ENCODE data around the gene TPD52L1. TPM values are rescaled to one million over a fixed set of nuclear protein-coding genes. Genes with fewer than 3 reads are reported as not detected.

Gene TPD52L1
- total RNA-seq, 1 donor from 2014 or later: 164 TPM

DNA sequence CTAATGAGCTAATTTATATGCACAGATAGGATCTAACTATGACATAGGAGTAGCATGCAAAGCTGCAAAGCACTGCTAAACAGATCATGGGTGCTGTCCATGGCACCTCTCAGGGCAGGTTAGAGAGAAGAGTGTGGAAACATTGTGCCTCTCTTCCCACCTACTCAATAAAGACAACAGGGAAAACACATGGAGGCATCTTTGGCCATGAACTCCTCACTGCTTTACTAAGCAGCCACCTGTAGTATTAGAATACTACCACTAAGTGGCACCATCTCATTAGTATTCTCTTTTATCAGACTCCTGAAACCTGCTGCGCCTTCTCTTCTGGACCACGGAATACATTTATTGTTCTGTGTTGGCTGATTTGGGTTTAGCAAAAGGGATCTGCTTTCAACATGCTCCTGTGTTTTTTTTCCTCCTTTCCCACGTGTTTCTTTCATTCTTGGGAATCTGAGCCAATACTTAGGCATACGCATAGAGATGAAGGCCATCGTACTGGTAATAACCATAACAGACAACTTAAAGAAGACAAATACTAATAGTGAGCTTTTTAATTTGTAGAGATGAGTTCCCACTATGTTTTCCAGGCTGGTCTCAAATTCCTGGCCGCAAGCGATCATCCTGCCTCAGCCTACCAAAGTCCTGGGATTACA, 157.5 kb downstream of the TPD52L1 start:
- Histone ChIP-seq H3K27me3 (ENCODE audit: control insufficient read depth, insufficient read depth, low read length) (no peaks in the 10 kb centered on the region), H3K4me3 (ENCODE audit: low read depth, low read length) (no peak overlapping the region), H3K36me3 (ENCODE audit: control insufficient read depth, insufficient read depth, low read length) (no peaks in the 10 kb centered on the region)
- peak; percentile 72 for TF ChIP-seq CTCF (IDR thresholded peaks at IDR 0.05; ENCODE audit: insufficient read depth, low read length, severe bottlenecking)
- FAIRE-seq: no peak
- DNase-seq (ENCODE audit: low read depth): peak; percentile 68

- Histone ChIP-seq H3K36me3 (ENCODE audit: control insufficient read depth, insufficient read depth, low read length) (no peaks in the 10 kb centered on the region), H3K4me3 (ENCODE audit: low read depth, low read length) (no peak overlapping the region), H3K27me3 (ENCODE audit: control insufficient read depth, insufficient read depth, low read length) (peaks cover 3% of the 10 kb centered on the region)
- TF ChIP-seq CTCF (IDR thresholded peaks at IDR 0.05; ENCODE audit: insufficient read depth, low read length, severe bottlenecking): no peak
- DNase-seq (ENCODE audit: low read depth) (no peak), FAIRE-seq (no peak)
These were observed 158.9 kb downstream of the TPD52L1 start for GRCh38 chr6:125312478-125312877.

- no peak for TF ChIP-seq CTCF (IDR thresholded peaks at IDR 0.05; ENCODE audit: insufficient read depth, low read length, severe bottlenecking)
- DNase-seq (ENCODE audit: low read depth): no peak
- H3K36me3 ChIP-seq (ENCODE audit: control insufficient read depth, insufficient read depth, low read length): no peaks in the 10 kb centered on the region
- H3K27me3 ChIP-seq (ENCODE audit: control insufficient read depth, insufficient read depth, low read length): peaks cover 3% of the 10 kb centered on the region
- FAIRE-seq: no peak
- H3K4me3 ChIP-seq (ENCODE audit: low read depth, low read length): no peak overlapping the region
These were observed 159.4 kb downstream of the TPD52L1 start for GRCh38 chr6:125312950-125313349.

Other genes starting within 250 kb of the TPD52L1 start
- gene RNF217, start 191.3 kb upstream of the TPD52L1 start, total RNA-seq: 14.2 and 16.3 TPM in 2 replicates
- 86.1 and 96.4 TPM in 2 replicates for gene HDDC2, start 148.2 kb downstream of the TPD52L1 start, total RNA-seq